Activated naive CD4-positive, alpha-beta T cell treated with anti-CD3 and anti-CD28 coated beads, Interleukin-2, amount 10 ng/mL, durations not matched to agents 7 days and 5 days (primary cell): ENCODE data around the gene POFUT2.

Experiments
- CTCF ChIA-PET: fragments of 350-600 bp; sonication (Branson Sonifier 250); formaldehyde crosslinking; loops from one replicate; lab custom pipeline; 2021; ENCODE audit warnings: antibody characterized with exemption; lab: Charles Lee
- DNase-seq: peaks from one replicate; pipeline ENCODE4 v3.0.0-alpha.2; 2020
- H3K27ac Mint-ChIP-seq: one replicate; pipeline ENCODE4 v1.8.0; 2021; ENCODE audit warnings: mild to moderate bottlenecking, moderate library complexity, mixed read lengths
- H3K27me3 Mint-ChIP-seq: one replicate; pipeline ENCODE4 v1.8.0; 2021; ENCODE audit warnings: mild to moderate bottlenecking, mixed read lengths
- H3K36me3 Mint-ChIP-seq: one replicate; pipeline ENCODE4 v1.8.0; 2021; ENCODE audit warnings: mixed read lengths
- H3K4me1 Mint-ChIP-seq: one replicate; pipeline ENCODE4 v1.8.0; 2021; ENCODE audit warnings: mixed read lengths
- H3K4me3 Mint-ChIP-seq: one replicate; pipeline ENCODE4 v1.8.0; 2021; ENCODE audit warnings: mild to moderate bottlenecking, moderate library complexity, mixed read lengths
- H3K9me3 Mint-ChIP-seq: one replicate; pipeline ENCODE4 v1.8.0; 2021; ENCODE audit warnings: mixed read lengths

Gene POFUT2

DNA sequence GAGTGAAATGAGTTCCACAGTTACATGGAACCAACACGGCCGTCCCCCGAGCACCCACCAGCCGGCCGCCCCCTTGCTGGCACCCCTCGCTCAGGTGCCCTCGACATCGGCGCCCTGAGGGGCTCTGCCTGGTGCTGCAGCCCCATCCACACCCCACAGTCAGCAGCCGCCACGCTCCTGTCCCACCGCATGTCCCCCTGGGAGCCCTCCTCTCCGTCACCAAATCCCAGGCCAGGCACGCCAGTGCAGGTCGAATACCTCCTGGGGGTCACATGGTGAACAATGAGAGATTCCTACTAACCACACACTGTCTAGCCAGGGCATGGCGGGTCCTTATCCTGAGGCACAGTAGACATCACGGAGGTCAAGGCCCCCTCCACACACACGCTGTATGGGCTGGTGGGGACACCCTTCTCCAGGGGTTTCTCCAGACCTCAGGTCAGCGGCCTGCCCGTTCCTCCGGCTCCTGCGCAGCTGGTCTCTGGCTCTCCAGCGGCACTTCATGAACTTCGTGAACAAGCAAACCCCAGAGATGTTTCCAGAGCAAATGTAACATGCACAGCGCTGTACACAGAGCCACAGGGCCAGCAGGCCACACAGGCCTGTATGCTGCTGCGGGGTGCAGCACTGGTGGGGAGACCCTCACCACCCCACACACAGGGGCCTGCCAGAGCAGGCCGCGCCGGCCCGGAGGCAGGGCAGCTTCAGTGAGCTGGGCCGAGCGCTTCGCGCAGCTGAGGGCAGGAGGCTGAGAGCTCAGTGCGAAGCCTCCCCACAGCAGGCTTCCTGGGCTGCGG, 21.8 kb downstream of the POFUT2 start:
- Mint-ChIP-seq H3K27ac (peak overlapping the region; percentile 80), H3K4me1 (peaks cover 24% of the 10 kb centered on the region), H3K4me3 (no peak overlapping the region), H3K36me3 (peaks cover 36% of the 10 kb centered on the region), H3K9me3 (peaks cover 3% of the 10 kb centered on the region), H3K27me3 (no peaks in the 10 kb centered on the region)
- CTCF ChIA-PET = no interaction called here
- DNase-seq = no peak

DNA sequence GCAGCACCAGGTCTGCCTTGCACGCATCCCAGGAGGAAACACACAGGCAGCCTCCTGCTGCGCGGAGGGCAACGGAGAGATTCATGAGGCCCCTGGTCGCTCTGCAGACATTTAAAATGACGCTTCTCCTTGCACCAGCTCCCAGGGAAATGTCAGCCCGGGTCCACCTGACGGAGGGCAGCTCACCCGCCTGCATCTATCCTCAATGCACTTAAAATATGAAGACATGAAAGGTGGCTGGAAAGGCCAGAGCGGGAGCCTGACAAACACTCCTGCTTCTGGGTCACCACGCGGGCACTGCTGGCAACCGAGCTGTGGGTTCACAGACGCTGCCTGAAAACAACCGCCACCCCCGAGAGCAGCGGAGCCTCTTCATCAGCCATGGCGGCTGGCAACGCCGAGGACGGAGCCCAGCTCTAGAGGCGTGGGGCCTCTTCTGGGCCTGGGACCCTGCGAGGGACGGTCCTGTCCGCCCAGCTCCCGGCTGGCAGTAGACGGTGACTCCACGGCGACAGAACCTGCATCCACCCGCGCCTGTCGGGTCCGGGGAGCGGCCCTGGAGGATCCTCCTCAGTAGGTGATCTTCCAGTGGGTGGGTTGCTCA, 22.7 kb downstream of the POFUT2 start:
- Mint-ChIP-seq H3K27me3 (peaks cover 3% of the 10 kb centered on the region), H3K4me1 (peaks cover 24% of the 10 kb centered on the region), H3K36me3 (peaks cover 36% of the 10 kb centered on the region), H3K4me3 (no peak overlapping the region), H3K9me3 (no peaks in the 10 kb centered on the region), H3K27ac (no peak overlapping the region)
- CTCF ChIA-PET = interaction anchor here (2.1 kb wide), 1 partner anchor 127 kb away, joined by 4 read pairs; no protein-coding TSS in a partner anchor
- no peak for DNase-seq

DNA sequence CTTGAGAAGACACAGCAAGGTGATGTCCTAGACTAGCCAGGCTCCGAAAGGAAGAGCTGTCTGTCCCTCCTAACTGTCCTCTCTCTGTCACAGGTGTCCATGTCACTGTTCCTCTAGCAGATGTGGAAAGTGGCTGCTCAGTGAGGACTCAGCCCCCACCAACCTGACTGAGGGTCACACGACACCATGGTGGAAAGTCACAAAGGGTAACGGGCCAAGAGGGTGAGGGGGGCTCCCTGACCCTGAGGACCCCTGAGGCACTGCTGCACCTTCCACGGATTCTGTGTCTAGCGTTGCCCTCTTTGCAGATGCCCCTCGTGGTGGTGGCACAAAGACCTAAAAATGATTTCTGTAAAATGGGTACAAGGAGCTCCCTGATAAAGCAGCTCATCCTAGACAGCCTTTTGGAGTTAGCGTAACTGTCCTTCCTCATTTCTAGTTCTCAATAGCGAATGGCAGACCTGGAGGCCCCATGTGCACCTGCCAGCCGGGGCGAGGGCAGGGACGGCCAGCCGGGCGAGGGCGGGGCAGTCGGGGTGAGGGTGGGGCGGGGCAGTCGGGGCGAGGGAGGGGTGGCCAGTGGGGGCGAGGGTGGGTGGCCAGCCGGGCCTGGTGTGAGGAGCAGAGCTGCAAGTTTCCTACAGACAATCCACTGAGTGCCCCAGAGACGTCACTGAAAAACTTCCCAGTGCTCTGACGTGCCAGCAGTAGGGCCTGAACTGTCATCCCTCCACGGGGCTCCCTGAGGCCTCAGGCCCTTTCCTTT, 23.4 kb downstream of the POFUT2 start:
- peaks cover 24% of the 10 kb centered on the region for H3K4me1 Mint-ChIP-seq
- DNase-seq = no peak
- CTCF ChIA-PET = interaction anchor here (2.1 kb wide), 1 partner anchor 126 kb away, joined by 4 read pairs; no protein-coding TSS in a partner anchor
- H3K36me3 Mint-ChIP-seq = peaks cover 33% of the 10 kb centered on the region
- H3K4me3 Mint-ChIP-seq = no peak overlapping the region
- peaks cover 5% of the 10 kb centered on the region for H3K27me3 Mint-ChIP-seq
- no peaks in the 10 kb centered on the region for H3K9me3 Mint-ChIP-seq
- H3K27ac Mint-ChIP-seq = no peak overlapping the region

DNA sequence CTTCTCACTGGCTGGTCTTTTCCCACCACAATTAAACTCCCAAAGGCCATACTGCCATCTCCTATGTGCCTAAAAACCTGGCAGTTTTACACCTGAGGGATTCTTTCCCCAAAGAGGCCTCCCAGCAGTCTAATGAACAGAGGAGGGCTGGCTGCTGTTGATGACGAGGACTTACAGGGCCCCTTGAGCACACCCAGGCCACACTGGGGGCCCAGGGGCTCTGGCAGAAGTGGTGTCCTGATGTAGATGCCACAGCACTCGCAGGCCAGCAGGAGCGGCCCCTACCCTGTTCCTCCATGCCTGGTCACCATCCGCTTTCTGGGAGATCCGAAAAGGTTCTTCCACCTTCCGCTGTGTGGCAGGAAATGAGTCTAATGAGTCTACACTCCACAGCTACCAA, 24.2 kb downstream of the POFUT2 start:
- H3K4me3 Mint-ChIP-seq = no peak overlapping the region
- no peak overlapping the region for H3K27ac Mint-ChIP-seq
- peaks cover 13% of the 10 kb centered on the region for H3K27me3 Mint-ChIP-seq
- H3K36me3 Mint-ChIP-seq = peaks cover 33% of the 10 kb centered on the region
- CTCF ChIA-PET = interaction anchor here (2.1 kb wide), 1 partner anchor 125 kb away, joined by 4 read pairs; no protein-coding TSS in a partner anchor
- no peaks in the 10 kb centered on the region for H3K9me3 Mint-ChIP-seq
- peaks cover 24% of the 10 kb centered on the region for H3K4me1 Mint-ChIP-seq
- no peak for DNase-seq

DNA sequence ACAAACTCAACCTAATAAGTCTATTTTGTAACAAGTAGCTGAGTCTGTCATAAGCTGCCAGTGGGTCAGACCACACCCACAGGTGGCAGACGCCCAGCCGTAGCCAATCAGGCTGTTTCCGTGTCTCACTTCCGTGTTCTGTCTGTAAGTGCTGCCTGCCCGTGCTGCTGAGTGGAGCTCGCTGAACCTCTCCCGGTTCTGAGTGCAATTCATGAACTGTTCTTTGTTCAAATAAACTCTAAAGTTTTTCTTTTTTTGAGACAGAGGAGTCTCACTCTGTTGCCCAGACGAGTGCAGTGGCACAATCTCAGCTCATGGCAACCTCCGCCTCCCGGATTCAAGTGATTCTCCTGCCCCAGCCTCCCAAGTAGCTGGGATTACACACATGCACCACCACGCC, 25.1 kb downstream of the POFUT2 start:
- CTCF ChIA-PET = no interaction called here
- Mint-ChIP-seq H3K36me3 (peaks cover 28% of the 10 kb centered on the region), H3K4me1 (peaks cover 25% of the 10 kb centered on the region), H3K4me3 (no peak overlapping the region), H3K27ac (no peak overlapping the region), H3K27me3 (peaks cover 22% of the 10 kb centered on the region), H3K9me3 (no peaks in the 10 kb centered on the region)
- DNase-seq = no peak

DNA sequence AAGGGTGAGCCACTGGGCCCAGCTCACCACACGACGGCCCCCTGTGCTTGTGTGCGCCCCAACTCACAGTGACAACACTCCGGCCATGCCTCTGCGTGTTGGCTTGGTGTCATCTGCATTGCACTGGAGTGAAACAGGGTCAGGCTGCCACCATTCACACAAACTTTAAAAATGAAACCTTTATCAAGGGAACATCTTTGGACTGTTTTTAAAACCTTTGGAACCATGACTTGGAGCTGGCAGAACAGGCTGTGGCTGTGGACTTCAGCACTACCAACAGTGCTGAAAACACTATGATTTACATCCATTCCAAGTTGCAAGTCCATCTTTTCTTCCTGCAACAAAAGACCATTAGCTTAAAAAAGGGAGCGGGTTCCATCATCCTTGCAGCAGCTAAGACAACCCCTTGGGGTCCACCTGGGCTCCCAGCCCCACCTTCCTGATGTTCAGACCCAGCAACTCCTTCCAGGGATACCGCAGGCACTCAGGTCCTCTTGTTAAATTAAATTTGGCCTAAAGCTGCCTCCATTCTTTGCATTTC, 25.6 kb downstream of the POFUT2 start:
- Mint-ChIP-seq H3K9me3 (no peaks in the 10 kb centered on the region), H3K4me3 (no peak overlapping the region), H3K4me1 (peaks cover 23% of the 10 kb centered on the region), H3K27me3 (peaks cover 28% of the 10 kb centered on the region), H3K27ac (no peak overlapping the region), H3K36me3 (peaks cover 23% of the 10 kb centered on the region)
- DNase-seq = no peak
- CTCF ChIA-PET = no interaction called here

DNA sequence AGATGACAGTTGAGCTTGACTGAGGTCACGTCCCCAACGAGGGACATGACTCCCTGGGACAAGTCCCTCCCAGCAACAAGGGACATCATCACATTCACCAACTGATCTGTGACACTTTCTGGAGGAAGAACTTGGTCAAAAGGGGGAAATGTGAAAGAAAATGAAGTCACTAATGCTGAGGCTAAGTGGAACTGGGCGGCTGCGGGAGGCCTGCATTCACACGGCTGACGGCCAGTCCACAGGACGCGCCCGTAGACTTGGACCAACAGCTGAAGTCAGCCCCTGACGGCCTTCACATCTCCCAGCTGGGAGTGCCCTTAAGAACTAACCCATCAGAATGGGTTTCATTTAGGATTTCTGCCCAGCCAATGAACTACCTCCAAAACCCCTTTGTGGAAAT, 26.6 kb downstream of the POFUT2 start:
- Mint-ChIP-seq H3K27me3 (peaks cover 38% of the 10 kb centered on the region), H3K27ac (no peak overlapping the region), H3K4me3 (no peak overlapping the region), H3K9me3 (no peaks in the 10 kb centered on the region), H3K4me1 (peaks cover 19% of the 10 kb centered on the region), H3K36me3 (peaks cover 14% of the 10 kb centered on the region)
- DNase-seq = no peak
- CTCF ChIA-PET = no interaction called here

DNA sequence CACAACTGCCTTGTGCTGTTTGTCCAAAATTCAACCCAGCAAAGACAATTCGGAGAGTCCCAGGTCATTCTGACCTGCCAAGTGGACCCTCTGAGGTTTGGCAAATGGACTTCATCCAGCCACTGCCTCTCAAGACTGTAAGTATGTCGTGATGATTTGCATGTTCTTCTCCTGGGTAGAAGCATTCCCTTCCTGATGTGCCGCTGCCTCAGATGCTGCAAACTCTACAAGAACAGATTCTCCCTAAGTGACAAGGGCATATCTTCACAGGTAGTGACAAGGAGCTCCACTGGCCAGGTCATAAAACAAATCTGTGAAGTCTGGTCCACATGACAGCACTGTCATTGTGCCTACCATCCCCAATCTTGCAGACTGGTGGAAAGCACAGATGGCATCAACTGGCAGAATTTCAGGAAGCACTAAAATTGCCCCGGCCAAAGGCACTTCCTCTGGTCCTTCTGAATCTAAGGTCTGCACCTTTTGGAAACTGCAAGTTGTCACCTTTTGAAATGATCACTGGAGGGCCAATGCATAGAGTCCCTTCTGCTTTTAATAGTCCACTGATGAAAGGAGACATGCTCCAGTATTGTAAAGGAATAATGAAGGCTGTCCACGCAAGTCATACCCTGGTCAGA, 27.4 kb downstream of the POFUT2 start:
- Mint-ChIP-seq H3K36me3 (peaks cover 9% of the 10 kb centered on the region), H3K9me3 (no peaks in the 10 kb centered on the region), H3K4me1 (peaks cover 19% of the 10 kb centered on the region), H3K27ac (no peak overlapping the region), H3K27me3 (peaks cover 46% of the 10 kb centered on the region), H3K4me3 (no peak overlapping the region)
- CTCF ChIA-PET = no interaction called here
- no peak for DNase-seq

DNA sequence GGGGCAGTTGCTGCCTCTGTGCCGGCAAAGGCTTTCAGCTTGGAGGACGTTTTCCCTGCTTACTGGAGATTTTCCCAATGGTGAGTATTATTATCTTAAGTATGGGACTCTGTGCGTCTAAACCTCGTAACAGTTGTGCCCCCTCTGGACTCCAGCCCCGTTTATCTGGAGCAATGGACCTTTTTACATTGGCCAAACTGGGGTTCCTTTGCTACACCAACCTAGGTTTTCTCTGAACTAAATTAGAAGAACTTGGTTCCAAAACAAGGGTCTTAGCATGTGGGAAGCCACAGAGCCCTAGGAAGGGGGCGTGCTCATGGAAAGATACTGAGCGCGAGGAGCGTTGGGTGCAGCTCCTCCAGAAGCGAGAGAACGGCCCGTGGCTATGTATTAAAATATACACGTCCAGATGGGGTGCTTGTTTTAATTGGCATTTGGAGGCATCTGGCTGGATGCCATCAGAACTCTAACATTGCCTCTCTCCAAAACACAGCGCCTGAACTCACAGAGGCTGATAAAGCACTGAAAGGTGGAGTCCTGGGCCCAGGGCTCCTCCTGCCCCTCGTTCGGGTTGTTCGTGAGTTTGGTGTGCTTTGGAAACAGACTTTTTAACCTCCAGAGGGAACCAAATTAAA, 28.4 kb downstream of the POFUT2 start:
- Mint-ChIP-seq H3K36me3 (peaks cover 3% of the 10 kb centered on the region), H3K27ac (no peak overlapping the region), H3K4me1 (peaks cover 27% of the 10 kb centered on the region), H3K27me3 (peaks cover 55% of the 10 kb centered on the region), H3K4me3 (no peak overlapping the region), H3K9me3 (no peaks in the 10 kb centered on the region)
- CTCF ChIA-PET = interaction anchor here (1.4 kb wide), 1 partner anchor 11 kb away, joined by 3 read pairs; no protein-coding TSS in a partner anchor
- no peak for DNase-seq

DNA sequence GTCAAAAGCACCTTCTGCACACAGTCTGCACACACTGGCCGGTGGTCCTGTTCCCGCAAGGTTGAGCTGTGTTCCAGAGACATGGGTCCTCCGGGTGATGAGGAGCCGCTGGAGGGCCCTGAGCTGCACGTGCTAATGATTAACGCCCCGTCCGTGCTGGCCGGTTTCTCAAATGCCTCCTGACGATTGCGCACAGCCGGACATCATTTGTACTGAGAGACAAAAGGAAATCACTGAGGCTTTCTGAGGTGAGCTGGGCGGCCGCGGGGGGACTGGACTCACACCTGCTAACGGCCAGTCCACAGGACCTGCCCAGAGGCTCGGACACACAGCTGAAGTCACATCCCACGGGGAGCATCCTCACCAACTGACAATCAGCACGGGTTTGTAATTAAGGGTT, 29.2 kb downstream of the POFUT2 start:
- no peak overlapping the region for H3K4me3 Mint-ChIP-seq
- CTCF ChIA-PET = interaction anchor here (1.4 kb wide), 1 partner anchor 12 kb away, joined by 3 read pairs; no protein-coding TSS in a partner anchor
- no peaks in the 10 kb centered on the region for H3K36me3 Mint-ChIP-seq
- no peaks in the 10 kb centered on the region for H3K9me3 Mint-ChIP-seq
- peaks cover 59% of the 10 kb centered on the region for H3K27me3 Mint-ChIP-seq
- H3K27ac Mint-ChIP-seq = no peak overlapping the region
- no peak for DNase-seq
- peaks cover 28% of the 10 kb centered on the region for H3K4me1 Mint-ChIP-seq

DNA sequence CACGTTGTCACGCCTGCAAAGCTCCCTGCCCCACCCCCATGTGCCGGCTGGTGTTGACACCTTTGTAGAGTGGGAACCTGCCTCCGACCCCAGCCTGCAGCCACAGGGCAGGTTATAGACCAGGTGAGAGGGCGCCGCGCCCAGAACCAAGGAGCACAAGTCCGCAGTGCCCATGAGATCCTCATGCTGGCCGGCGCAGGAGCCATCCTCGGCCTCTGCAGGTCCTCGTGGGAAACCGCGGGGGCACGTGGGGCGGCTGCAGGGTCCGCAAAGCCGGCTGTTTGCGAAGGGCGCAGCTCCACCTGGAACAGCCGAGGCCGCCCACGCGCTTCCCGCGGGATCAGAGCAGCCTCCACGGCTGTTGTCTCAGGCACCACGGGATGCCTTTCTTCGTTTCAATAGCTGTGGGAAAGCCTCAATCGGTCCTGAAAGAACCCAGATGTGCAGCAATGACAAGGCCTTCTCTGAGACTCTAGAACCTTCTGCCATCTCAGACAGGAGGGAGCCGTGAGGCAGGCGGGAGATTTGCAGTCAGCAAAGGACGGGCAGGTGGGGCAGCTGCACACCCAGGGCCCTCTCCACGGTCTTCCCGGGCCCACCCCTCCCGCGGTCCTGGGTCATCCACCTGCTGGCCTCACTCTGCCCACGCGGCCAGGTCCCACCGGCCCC, 29.9 kb downstream of the POFUT2 start:
- Mint-ChIP-seq H3K9me3 (no peaks in the 10 kb centered on the region), H3K4me3 (no peak overlapping the region), H3K36me3 (no peaks in the 10 kb centered on the region), H3K27ac (no peak overlapping the region), H3K4me1 (peaks cover 28% of the 10 kb centered on the region), H3K27me3 (peaks cover 65% of the 10 kb centered on the region)
- CTCF ChIA-PET = no interaction called here
- no peak for DNase-seq

DNA sequence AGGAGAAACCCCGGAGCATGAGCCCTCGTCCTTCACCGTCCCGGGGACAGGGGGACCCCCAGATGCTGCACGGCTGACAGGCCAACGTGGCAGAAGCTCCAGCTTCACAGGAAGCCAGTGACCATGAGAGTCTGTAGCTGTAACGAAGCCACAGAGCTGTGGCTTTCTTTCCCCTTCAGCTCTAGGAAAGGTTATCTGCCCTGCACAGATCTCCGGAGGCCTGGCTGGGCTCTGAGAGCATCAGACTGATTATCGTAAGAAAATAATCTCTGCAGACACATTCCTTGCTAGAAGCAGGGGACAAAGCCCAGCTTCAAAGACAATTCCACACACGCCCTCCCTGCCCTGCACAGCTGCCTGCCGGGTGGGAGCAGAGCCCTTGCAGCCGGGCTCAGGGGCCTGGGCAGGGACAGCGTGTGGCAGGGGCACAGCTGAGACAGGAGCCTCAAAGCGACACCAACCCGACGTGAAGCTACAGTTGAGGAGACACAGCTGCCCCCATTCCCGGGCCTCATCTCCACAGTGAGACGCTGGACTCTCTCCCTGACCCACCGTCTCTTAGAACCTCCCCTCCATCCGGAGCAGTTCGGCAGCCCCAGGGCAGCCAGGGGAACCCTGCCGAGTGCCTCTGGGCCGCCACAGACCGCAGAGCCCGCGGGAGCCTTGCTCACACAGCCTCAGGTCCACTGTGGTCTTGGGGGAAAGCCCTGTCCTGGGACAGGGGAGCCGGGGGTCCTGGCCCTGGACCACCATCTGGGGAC, 30.6 kb downstream of the POFUT2 start:
- Mint-ChIP-seq H3K4me3 (no peak overlapping the region), H3K9me3 (no peaks in the 10 kb centered on the region), H3K27ac (no peak overlapping the region), H3K27me3 (peaks cover 65% of the 10 kb centered on the region), H3K4me1 (peaks cover 28% of the 10 kb centered on the region), H3K36me3 (no peaks in the 10 kb centered on the region)
- CTCF ChIA-PET = no interaction called here
- DNase-seq = peak; percentile 38
